ENCODE results near the gene TBX5.

TBX5 gene

GRCh38 chr12:114306646-114307045, 99.3 kb downstream of the TBX5 start:
- TF ChIP-seq EZH2 (IDR thresholded peaks at IDR 0.05) (no peak), FOXP2 (optimal IDR thresholded peaks at IDR 0.05; ENCODE audit: control extremely low read depth, extremely low read length, insufficient read depth) (no peak), POLR2AphosphoS5 (IDR thresholded peaks at IDR 0.05; ENCODE audit: borderline replicate concordance, low read depth, low read length) (no peak)
- H3K27ac ChIP-seq = no peak overlapping the region
- no peak overlapping the region for H3K9ac ChIP-seq (ENCODE audit: insufficient read length)
- no peaks in the 10 kb centered on the region for H3K9me3 ChIP-seq (ENCODE audit: low read depth, low read length)
- DNase-seq (ENCODE audit: low read depth, low spot score) = no peak
- H3K4me3 ChIP-seq = no peak overlapping the region
- H3K36me3 ChIP-seq (ENCODE audit: insufficient read depth, low read length) = no peaks in the 10 kb centered on the region

GRCh38 chr12:114305446-114305845, 100.5 kb downstream of the TBX5 start:
- DNase-seq (ENCODE audit: low read depth, low spot score) = no peak
- Histone ChIP-seq H3K4me3 (no peak overlapping the region), H3K9me3 (ENCODE audit: low read depth, low read length) (no peaks in the 10 kb centered on the region), H3K27ac (no peak overlapping the region), H3K36me3 (ENCODE audit: insufficient read depth, low read length) (no peaks in the 10 kb centered on the region), H3K9ac (ENCODE audit: insufficient read length) (no peak overlapping the region)
- TF ChIP-seq POLR2AphosphoS5 (IDR thresholded peaks at IDR 0.05; ENCODE audit: borderline replicate concordance, low read depth, low read length) (no peak), FOXP2 (optimal IDR thresholded peaks at IDR 0.05; ENCODE audit: control extremely low read depth, extremely low read length, insufficient read depth) (no peak), EZH2 (IDR thresholded peaks at IDR 0.05) (no peak)
